HG03045 (cell line): ENCODE results near the gene PELI1.
"Not testable (repeated sequence)": the region's sequence is repeated elsewhere in the genome, so short reads cannot be mapped to it uniquely, and the experiment has no call there.

Experiments used
- ATAC-seq: cut with Tn5 transposase; IDR thresholded peaks from one replicate; pipeline ENCODE4 v1.9.1; 2021; ENCODE audit warnings: mild to moderate bottlenecking, moderate library complexity; ENCODE audit not compliant: unreplicated experiment

PELI1 gene

DNA sequence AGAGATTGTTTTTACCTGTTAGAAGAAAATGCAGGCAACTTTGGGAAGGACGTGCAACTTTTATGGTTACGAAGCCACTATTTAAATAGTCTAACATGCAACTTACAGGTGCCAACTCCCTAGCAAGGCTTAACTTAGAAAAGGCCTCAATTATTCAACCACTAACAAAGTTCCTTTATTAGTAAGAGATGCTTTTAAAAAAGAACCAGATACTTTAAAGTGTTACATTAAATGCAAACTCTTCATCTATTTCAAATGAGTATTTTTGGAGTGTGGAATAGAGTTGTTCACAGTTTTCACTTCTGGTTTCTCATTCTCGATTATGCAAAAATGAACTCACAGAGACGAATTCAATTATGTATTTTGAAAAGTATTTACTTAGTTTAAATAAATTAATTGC, 51.7 kb downstream of the PELI1 start:
- peak; percentile 65 for ATAC-seq

DNA sequence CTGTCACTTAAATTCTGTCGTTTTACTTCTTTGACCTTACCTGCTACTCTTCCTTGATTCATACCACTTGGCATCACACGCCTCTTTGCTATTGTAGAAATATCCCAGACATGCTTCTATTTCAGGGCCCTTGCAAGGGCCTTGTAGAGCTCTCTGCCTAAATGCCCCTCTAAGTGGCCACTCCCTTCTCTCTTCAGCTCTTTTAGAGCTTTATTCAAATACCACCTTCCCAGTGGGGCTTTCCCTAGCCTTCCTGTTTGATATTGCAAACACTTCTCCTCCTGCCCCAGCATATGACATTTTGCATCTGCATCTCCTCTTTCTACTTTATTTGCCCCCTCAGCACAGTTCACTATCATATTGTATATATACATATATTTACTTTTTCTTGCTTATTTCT, 54.0 kb downstream of the PELI1 start:
- no peak for ATAC-seq

DNA sequence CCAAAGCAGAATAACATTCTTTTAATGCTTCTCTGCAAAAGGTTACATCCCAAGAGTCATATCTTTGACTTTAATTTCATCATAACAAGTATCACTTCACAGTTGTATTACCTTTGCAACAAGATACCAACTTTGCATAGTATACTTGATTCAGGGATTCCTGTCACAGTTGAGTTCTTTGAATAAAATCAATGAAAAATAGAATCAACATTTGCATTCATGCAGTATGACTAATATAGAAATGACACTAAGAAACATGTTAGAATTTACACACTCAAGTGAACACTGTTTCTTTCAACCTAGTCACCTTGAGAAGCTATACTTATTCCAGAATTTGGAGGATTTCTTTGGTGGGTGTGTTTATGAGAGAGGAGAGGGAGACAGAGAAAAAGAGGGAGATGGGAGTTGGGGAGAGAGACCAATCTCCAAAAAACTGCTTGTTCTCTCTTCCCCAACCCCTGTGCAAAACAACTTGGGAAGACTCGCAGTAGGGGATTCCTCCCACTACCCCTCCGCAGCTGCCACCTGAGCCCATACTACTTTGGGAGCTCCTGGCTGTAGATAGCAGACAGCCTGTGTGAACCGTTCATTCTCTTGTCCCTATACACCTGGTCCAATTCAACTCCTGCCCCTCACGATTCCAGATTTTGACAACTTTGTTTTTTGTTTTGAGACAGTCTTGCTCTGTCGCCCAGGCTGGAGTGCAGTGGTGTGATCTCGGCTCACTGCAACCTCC, 57.7 kb downstream of the PELI1 start:
- ATAC-seq: no peak

- no peak for ATAC-seq
Measured at GRCh38 chr2:64085936-64086335, 58.3 kb downstream of the PELI1 start.

DNA sequence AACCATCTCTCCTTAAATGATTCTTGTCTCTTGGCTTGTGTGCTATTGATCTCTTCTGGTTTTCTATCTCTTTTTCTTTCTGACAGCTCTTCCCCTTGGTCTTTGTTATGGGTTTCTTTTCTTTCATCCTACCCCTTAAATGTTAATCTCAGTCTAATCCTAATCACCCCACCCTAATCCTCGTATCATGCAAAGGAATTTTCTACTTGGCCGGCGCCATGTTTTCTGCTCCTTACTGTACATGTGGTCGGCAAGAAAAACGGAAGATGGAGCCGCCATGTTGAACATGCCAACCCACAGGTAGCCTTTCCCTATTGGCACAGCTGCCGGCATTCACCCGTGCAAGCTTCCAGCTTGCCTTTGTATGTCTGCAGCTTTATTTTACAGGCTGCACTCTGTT, 63.2 kb downstream of the PELI1 start:
- no peak for ATAC-seq

DNA sequence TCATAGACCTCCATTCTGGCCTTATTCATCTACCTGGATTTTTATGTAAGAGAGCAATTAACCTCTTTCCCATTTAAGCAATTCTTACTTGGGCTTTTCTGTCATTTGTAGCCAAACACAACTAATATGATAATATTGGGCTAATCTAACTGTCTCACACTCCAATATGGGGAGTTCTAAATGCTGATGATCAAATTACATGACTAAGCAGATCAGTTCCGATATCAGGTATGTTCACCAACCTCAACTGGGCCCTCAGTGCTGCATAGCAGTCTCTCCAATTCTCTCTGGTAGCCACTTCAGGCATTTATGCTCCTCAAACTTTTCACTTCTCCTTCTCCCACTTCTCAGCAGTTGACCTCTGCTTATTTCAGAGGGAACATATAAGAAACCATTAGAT, 64.0 kb downstream of the PELI1 start:
- ATAC-seq: no peak

- ATAC-seq: not testable (repeated sequence)
Measured at GRCh38 chr2:64079688-64080087, 64.5 kb downstream of the PELI1 start.

GRCh38 chr2:64076828-64077227, 67.4 kb downstream of the PELI1 start:
- ATAC-seq: not testable (repeated sequence)

GRCh38 chr2:64074616-64075015, 69.6 kb downstream of the PELI1 start:
- not testable (repeated sequence) for ATAC-seq

DNA sequence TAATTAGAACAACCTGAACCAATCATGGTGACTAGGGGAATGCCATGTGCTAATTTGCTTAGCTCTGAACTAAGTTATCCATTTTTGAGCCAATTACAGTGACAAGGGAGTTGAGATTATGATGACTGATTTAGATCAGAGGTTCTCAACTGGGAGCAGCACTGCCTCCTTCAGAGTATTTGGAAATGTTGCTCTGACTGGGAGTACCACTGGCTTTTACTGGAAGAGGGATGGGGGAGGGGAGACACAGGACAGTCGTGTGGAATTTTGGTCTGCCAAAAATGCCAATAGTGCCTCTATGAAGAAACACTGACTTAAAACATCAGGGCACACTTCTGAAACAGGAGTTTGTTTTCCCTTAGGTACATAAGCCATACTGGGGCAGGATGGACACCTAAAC, 76.9 kb downstream of the PELI1 start:
- ATAC-seq: no peak

DNA sequence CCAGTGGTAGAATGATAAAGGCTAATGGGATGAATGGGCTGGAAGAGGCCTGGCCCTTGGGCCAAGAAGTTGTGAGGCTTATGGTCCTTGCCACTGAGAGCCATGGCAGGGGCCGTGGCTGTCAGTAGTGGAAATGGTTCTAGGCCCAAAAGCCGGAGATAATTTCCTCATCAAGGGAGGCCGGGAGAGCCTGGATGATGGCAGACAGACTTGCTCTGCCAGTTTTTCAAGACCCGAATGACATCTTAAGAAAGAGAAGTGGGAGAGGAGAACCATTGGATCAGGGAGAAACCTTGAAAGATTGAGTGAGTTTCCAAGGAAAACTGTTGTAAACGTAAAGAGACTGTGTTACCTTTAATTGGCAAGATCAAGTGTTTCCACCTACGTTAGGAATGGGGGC, 78.7 kb downstream of the PELI1 start:
- ATAC-seq: no peak

DNA sequence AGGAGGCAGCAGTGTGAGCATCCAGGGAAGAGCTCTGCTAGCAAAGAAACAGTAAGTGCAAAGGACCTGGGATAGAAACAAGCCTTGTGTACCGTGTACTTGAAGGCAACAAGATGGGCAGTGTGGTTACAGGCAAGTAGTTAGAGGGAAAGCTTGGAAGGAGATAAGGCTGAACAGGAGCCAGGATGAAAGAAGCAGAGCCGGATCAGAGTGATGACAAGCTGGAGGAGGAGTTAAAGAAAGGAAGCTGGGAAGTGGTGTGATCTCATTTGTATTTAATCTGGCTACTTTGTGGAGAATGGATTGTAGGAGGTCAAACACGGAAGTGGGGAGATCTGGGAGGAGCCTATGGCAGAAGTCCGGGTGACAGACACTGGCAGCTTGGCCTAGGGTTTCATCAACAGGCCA, 80.3 kb downstream of the PELI1 start:
- ATAC-seq: no peak

- ATAC-seq: no peak
Measured at GRCh38 chr2:64063454-64063853, 80.8 kb downstream of the PELI1 start.

DNA sequence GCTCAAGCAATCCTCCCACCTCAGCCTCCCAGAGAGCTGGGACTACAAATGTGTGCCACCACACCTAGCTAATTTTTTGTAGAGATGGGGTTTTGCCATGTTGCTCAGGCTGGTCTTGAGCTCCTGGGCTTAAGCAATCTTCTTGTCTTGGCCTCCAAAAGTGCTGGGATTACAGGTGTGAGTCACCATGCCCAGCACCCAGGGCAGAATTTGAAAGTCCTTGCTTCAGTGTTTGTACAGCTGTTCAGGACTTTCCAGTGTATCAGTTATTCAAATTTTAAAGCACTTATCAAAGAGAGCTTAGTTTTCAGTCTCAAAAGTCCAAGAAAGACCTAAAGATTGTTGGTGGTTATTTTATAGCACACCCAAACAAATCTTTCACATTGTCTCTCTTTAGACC, 81.4 kb downstream of the PELI1 start:
- peak; percentile 51 for ATAC-seq

DNA sequence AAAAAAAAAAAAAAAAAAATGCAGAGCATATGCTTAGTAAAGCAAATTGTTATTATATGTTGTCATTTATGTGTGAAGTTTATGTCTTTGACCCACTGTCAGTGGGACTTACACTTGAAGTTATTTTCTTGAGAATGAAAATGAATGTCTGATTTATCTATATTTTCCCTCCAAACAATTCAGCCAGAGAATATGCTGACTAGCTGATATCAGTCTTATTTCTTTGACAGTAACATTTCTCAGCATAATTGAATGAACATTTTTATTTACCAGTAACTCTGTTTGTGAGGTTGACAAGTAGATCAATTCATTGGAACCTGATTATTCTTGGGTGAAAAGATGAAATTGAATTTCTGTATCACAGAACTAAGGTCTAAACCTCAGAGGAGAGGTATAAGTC, 85.0 kb downstream of the PELI1 start:
- no peak for ATAC-seq

GRCh38 chr2:64056021-64056420, 88.2 kb downstream of the PELI1 start:
- ATAC-seq: no peak

DNA sequence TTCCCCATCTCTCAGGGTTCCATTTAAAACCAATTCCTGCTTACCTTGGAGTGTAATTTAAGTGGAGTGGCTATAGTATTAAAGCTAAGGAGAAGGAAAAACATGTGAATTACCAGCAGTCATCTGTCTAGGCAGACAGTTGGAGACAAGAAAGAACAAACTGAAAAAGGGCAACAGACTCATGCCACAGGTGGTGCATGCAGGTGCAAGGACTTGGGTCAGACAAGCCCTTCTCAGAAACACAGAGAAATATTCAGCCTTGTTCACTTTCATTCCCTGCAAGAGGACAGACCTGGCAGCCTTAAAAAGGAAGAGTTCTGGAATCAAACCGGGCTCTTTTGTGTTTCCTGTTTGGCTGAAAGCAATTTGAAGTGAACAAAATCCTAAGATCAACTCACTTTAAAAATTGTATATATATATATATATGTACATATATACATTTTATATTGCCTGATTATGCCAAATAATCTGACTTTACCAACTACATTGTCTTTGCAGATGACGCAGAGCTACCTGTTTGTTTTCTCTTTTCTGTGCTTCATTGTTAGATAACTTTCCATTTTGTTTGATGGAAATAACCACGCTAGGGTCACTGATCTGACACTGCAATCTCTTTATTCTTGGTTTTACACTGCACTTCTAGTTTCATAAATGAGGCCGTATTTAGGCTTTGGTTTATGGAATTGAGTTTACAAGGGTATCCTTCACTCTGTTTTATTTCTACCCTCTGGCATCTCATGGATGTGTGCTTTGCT, 89.9 kb downstream of the PELI1 start:
- ATAC-seq: no peak

GRCh38 chr2:64052463-64053241, 91.6 kb downstream of the PELI1 start:
- no peak for ATAC-seq

DNA sequence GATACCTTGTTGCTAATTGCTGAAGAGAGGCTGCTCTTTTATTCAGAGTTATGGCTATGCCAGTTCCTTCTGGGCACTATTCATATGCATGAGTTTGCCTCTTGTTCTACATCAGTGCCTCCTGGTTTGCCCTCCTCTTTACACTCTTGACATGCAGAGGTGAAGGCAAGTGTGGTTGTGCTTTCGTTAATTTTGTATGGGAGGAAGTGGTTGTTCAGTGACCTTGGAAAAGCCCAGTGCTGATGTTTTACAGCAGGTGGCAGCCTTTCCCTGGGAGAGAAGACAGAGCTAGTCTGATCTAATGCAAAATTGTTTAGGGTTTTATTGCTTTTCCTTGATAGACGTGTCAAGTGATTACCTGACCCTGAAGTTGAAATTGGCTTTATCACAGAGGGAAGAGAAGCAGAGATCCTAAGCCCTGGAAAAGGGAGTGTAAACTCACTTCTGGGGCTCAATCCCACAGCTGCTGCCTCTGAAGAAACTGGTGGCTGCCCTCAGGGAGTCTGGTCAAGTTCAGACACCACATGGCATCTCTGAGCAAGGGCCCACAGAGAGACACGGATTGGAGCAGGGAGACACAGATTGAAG, 94.5 kb downstream of the PELI1 start:
- ATAC-seq: peak; percentile 80

GRCh38 chr2:64045938-64046337, 98.3 kb downstream of the PELI1 start:
- no peak for ATAC-seq
